ENCODE results near the gene PTCD1.

The PTCD1 gene

DNA sequence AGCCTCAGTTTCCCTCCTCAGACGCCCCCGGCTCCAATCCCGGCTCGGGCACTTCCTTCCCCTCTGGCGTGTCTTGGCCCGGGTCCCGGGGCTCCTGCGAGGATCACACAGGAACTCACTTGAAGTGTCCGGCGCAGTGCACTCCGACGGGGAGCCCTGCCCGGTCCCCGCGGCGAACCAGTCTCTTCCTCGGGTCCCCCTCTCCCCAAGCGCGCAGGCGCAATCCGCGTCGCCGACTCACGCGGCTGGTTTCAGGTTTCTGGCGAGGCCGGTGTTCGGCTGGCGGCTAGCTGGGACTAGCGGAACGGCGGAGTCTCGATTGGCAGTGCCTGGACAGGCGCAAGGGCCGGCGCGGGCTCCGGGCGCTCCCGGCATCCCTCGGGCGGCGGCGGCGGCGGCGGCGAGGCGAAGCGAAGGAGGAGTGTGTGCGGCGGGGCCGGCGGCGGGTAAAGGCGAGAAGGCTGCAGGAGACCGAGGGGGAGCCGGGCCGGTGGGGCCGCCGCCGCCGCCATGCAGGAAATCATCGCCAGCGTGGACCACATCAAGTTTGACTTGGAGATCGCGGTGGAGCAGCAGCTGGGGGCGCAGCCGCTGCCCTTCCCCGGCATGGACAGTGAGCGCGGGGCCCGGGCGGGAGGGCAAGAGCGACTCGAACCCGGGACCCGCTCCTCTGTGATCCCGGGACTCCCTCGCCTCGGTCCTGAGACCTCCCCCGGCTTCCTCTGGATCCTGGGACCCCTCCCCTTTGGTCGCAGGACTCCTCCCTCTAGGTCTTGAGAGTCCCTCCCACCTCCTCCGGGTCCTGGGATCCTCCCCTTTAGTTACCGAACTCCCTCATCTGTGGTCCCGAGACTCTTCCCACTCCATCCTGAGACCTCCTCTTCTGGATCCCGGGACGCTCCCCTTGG, at the start of gene PTCD1, which contains the start of gene CPSF4:
Gene PTCD1, minus strand, starts transcription at position 226 of the 908 bp plus-strand sequence. CDS start 3,556 bp downstream, outside the sequence.
Gene CPSF4, plus strand, starts transcription at position 371 of the 908 bp plus-strand sequence. Its CDS starts 140 bp downstream, at position 511.
- intact Hi-C loops (cut with DNase I): no loop called here
- peak; percentile 91 to 98 (median 97) for DNase-seq

GRCh38 chr7:99485094-99485493, 46.5 kb upstream of the PTCD1 start:
- intact Hi-C loops (cut with DNase I): no loop called here
- DNase-seq: no peak

DNA sequence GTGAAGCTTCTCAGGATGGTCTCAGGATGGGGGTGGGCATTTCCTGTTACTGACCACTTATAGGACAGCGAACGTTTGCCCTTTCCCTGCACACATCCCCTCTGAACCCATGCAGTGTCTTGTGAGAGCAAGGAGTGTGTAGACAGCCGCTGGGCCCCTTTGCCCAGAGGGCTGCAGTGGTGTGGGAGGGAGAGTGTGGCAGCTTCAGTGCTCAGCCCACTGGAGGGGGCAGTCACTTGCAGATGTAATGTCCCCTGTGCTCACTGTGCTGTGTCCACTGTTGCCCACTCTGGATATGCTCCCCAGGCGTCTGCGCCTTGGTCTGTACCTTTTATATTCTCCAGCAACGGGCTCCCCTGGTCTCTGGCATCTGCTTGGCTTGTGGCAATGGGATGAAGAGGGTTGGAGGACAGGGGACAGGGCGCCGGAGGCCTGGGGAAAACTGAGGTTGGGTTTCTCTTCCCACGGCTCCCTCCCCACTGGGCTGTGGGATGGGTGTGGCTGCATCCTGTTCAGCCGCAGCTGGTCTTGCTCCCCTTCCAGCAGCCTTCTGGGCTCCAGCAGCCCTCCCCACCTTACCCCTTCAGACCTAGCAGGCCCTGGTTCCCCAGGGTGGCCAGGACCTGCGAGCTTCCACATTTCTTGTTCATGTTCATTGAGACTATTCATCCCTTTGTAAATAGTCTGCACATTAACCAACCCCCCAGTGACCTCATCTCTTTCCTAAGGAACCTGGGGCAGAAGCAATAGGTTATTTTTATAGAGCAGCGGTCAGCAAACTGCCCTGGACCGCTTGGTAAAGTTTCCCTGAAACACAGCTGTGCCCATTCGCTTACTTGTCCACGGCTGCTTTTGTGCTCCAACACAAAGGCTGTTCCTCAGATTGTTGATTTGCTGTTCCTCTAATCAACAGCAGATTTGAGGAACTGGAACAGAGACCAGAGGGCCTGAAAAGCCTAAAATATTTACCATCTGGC, 40.2 kb upstream of the PTCD1 start:
- no peak for DNase-seq
- intact Hi-C loops (cut with DNase I): no loop called here

GRCh38 chr7:99476107-99476506, 37.5 kb upstream of the PTCD1 start:
- intact Hi-C loops (cut with DNase I): no loop called here
- no peak for DNase-seq

DNA sequence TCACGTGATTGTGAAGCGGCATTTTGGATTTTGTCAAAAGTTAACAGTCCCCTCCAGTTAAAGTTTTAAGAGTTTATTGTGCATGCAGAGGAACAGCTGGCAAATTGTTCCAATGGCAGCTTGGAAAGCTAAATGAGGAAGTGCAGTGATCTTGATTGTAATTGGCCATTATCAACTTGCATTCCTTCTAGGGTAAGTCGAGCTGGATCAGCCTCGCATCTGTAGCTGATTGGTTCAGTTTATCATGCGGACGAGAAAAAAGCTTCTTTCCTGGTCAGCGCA, 34.7 kb upstream of the PTCD1 start:
- DNase-seq: peak in 11 of 42 donors; percentile 10 to 57 (median 30)
- intact Hi-C loops (cut with DNase I): no loop called here

DNA sequence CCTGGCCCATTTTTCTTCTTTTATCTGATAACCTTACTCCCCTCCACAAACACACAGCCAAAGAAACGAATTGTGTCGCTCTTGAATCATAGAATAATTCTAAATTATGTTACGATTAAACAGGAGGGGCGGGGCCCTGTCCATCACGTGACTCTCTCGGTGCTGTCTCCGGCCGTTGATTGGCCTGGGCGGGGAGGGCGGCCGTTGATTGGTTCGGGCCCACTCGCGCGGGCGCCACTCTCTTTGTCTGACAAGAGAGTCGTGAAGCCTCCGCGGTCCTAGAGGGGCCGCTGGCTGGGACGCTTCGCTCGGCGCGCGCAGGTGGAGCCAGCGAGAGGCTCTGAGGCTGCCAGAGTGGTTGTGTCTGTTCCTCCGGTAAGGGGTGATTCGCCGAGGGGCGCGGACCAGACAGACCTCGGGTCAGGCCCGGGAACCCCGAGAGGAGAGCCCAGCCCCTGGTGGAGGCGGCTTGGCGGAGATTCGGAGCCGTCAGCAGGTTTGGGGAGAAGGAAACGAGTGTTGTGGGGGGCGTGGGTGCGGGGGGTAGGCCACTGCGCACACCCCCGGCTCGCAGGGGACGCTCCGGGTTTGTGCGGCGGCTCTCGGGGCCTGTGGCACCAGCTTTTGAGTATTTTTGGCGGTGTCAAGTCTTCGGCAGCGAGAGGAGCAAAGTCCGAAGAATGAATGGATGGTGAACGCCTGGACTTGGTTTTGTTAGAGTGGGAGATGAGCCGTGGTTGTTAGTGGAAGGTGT, 34.1 kb upstream of the PTCD1 start, which contains the start of gene ZNF789:
Gene ZNF789, plus strand, starts transcription at position 330 of the 754 bp plus-strand sequence. CDS start 3,567 bp downstream, outside the sequence.
- intact Hi-C loops (cut with DNase I): no loop called here
- DNase-seq: peak; percentile 97 to 100 (median 99)

DNA sequence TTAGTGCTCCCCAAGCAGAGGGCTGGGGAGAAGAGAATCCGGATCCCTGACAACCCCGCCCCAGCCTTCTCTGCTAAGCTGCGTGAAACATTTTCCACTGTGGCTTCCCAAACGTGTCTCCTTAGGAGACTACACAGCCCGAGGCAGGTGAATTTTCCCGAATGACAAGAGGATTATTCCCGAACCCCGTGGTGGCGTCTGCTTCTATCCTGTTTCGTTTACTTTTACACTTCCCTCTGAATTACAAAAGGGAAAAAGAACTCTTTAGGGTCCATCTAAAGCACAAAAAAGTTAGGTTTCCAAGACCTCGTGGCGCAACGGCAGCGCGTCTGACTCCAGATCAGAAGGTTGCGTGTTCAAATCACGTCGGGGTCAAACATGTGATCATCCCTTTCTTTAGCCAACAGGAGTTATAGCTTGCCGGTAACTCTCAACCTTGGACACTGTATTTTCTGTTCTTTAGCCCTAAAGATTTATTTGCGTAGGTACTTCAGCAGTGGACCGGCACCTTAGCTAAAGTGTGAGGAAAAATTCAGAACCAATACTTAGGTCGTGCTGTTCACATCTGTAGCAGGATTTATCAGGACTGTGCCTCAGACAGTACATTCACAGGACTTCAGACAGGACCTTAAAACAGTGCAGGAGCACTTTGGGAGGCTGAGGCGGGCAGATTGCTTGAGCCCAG, 30.9 kb upstream of the PTCD1 start:
- intact Hi-C loops (cut with DNase I): no loop called here

GRCh38 chr7:99468336-99468918, 29.8 kb upstream of the PTCD1 start:
- intact Hi-C loops (cut with DNase I): no loop called here
- DNase-seq: no peak

More for the DNA sequence above, 30.9 kb upstream of the PTCD1 start:
- DNase-seq: no peak

GRCh38 chr7:99465421-99465768, 26.8 kb upstream of the PTCD1 start:
- DNase-seq: no peak
- intact Hi-C loops (cut with DNase I): no loop called here

GRCh38 chr7:99461221-99461620, 22.6 kb upstream of the PTCD1 start:
- no peak for DNase-seq
- intact Hi-C loops (cut with DNase I): no loop called here

- no peak for DNase-seq
- intact Hi-C loops (cut with DNase I): no loop called here
Measured at GRCh38 chr7:99460651-99461050, 22.1 kb upstream of the PTCD1 start.

GRCh38 chr7:99459087-99459486, 20.5 kb upstream of the PTCD1 start:
- intact Hi-C loops (cut with DNase I): no loop called here
- DNase-seq: no peak

GRCh38 chr7:99457650-99458493, 19.3 kb upstream of the PTCD1 start:
- intact Hi-C loops (cut with DNase I): no loop called here
- DNase-seq: no peak

- intact Hi-C loops (cut with DNase I): no loop called here
- DNase-seq: no peak
Measured at GRCh38 chr7:99457050-99457649, 18.6 kb upstream of the PTCD1 start.

DNA sequence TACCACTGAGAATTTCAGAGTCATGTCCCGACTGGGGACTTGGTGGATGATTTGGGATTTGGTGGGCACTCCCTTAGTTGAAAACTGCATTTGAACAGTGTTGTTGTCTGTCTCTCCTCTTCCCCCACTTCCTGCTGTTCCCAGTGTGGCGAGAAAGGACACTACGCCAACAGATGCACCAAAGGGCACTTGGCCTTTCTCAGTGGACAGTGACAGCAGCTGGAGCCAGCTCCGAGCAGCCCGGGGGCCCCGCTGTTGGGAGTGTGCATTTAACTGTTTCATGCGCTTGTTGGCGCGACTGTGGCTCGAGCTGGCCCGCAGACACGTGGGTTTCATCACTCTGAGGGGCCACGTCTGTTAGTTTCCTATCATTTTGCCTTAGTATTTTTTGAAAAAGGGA, 17.7 kb upstream of the PTCD1 start:
- peak in 4 of 42 donors; percentile 34 to 49 (median 40) for DNase-seq

DNA sequence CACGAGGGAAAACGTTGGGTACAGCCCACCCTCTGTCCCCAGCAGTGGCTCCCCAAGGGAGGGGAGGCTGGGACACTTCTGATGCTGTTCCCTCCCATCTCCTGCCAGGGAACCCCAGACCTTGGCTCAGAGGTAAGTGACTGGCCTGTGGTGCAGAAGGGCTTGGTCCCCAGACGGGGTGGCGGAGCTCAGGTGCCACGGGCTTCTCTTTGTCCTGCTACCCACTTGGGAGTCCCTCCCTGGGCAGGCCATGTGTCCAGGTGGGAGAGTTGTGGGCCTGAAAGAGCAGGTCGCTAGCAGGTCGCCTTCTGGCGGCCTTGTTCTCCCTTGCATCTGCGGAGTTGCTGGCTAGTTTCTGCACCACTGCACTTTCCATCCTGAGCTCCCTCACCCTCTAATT, 17.3 kb upstream of the PTCD1 start:
- intact Hi-C loops (cut with DNase I): no loop called here
- DNase-seq: no peak

More for the DNA sequence above, 17.7 kb upstream of the PTCD1 start:
- intact Hi-C loops (cut with DNase I): no loop called here

GRCh38 chr7:99453105-99453504, 14.5 kb upstream of the PTCD1 start:
- intact Hi-C loops (cut with DNase I): no loop called here
- DNase-seq: peak in 37 of 42 donors; percentile 19 to 75 (median 50)

Data from head of caudate nucleus (tissue), 42 donors.